Measurements from ENCODE around the gene IAH1. TPM values are rescaled to one million over a fixed set of nuclear protein-coding genes. Genes with fewer than 3 reads are reported as not detected.

IAH1 gene
- total and polyA plus RNA-seq, 2 donors (not counting 1 experiment from before 2014, with no cell fraction given), result 92.5 to 127 TPM

DNA sequence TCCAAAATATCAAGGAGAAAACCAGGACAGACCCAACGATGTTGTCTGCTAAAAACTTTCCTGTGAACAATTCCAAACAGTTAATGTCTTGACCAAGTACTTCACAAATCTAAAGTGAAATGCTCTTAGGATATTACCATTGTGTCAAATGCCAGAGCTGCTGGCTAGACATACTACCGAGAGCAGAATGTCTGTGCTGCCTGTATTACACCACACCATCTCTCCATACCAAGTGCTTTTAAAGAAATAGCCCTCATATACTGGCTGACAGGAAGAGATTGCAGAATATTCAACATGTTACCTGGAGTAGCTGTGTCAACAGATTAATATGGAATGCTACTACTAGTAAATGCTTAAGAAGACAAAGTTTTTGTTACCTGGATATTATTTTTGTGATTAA lies 18.6 kb downstream of the IAH1 start:
- DNase-seq (ENCODE audit: low read depth in 2 of 2), result no peak
- H3K4me1 ChIP-seq (ENCODE audit: control insufficient read depth, extremely low read depth, insufficient read depth, low read length), result no peaks in the 10 kb centered on the region
- no peaks in the 10 kb centered on the region for H3K9me3 ChIP-seq (ENCODE audit: control insufficient read depth, insufficient read depth, low read depth, low read length)
- H3K79me2 ChIP-seq (ENCODE audit: control insufficient read depth, insufficient read depth, low read length), result no peaks in the 10 kb centered on the region
- no peak overlapping the region for H3K27ac ChIP-seq (ENCODE audit: insufficient read depth, low read length)
- no peak overlapping the region for H3K4me3 ChIP-seq (replicated peaks in 1 of 4; ENCODE audit: control extremely low read depth in 1 of 4, insufficient read depth in 1 of 4, low read depth in 3 of 4, low read length in 4 of 4)
- H3K27me3 ChIP-seq (ENCODE audit: control insufficient read depth, insufficient read depth, low read length), result no peaks in the 10 kb centered on the region
- H3K9ac ChIP-seq (ENCODE audit: insufficient read depth, low read length), result no peak overlapping the region
- H2AFZ ChIP-seq (ENCODE audit: low read length), result no peak overlapping the region
- no peak overlapping the region for H3K4me2 ChIP-seq (ENCODE audit: extremely low read depth, insufficient read depth, low read length)
- H4K20me1 ChIP-seq (ENCODE audit: control insufficient read depth, extremely low read depth, insufficient read depth, low read length), result no peaks in the 10 kb centered on the region
- TF ChIP-seq, protein P1, sequence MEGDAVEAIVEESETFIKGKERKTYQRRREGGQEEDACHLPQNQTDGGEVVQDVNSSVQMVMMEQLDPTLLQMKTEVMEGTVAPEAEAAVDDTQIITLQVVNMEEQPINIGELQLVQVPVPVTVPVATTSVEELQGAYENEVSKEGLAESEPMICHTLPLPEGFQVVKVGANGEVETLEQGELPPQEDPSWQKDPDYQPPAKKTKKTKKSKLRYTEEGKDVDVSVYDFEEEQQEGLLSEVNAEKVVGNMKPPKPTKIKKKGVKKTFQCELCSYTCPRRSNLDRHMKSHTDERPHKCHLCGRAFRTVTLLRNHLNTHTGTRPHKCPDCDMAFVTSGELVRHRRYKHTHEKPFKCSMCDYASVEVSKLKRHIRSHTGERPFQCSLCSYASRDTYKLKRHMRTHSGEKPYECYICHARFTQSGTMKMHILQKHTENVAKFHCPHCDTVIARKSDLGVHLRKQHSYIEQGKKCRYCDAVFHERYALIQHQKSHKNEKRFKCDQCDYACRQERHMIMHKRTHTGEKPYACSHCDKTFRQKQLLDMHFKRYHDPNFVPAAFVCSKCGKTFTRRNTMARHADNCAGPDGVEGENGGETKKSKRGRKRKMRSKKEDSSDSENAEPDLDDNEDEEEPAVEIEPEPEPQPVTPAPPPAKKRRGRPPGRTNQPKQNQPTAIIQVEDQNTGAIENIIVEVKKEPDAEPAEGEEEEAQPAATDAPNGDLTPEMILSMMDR (conservative IDR thresholded peaks at IDR 0.05 in 1 of 2, IDR thresholded peaks at IDR 0.05 in 1 of 2; ENCODE audit: low read depth in 1 of 2, low read length in 2 of 2), result no peak
- no peak for TF ChIP-seq EZH2 (IDR thresholded peaks at IDR 0.05; ENCODE audit: low read length, missing control alignments)
- H3K36me3 ChIP-seq (ENCODE audit: control insufficient read depth, insufficient read depth, low read length), result peaks cover 22% of the 10 kb centered on the region

DNA sequence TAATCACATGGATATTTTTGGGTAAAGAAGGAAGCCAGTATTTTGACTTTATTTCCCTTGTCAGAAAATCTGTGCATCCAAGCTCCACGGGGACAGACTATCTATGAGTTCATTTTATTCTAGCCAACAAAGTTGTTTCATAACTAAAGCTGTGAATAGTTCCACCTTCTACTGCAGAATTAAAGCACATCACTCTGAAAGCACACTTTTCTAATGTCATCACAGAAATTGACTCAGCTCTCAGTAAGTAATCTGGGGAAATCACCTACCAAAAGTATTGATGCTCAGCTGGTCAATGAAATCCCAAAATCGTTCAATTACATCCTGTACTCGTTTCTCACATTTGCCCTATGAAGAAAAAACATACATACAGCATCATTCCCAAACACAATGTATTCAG lies 19.1 kb downstream of the IAH1 start:
- Histone ChIP-seq H3K4me1 (ENCODE audit: control insufficient read depth, extremely low read depth, insufficient read depth, low read length) (no peaks in the 10 kb centered on the region), H3K9me3 (ENCODE audit: control insufficient read depth, insufficient read depth, low read depth, low read length) (no peaks in the 10 kb centered on the region), H2AFZ (ENCODE audit: low read length) (no peak overlapping the region), H3K79me2 (ENCODE audit: control insufficient read depth, insufficient read depth, low read length) (no peaks in the 10 kb centered on the region), H4K20me1 (ENCODE audit: control insufficient read depth, extremely low read depth, insufficient read depth, low read length) (no peaks in the 10 kb centered on the region), H3K27ac (ENCODE audit: insufficient read depth, low read length) (no peak overlapping the region), H3K27me3 (ENCODE audit: control insufficient read depth, insufficient read depth, low read length) (no peaks in the 10 kb centered on the region), H3K4me2 (ENCODE audit: extremely low read depth, insufficient read depth, low read length) (no peak overlapping the region), H3K9ac (ENCODE audit: insufficient read depth, low read length) (no peak overlapping the region), H3K36me3 (ENCODE audit: control insufficient read depth, insufficient read depth, low read length) (peaks cover 20% of the 10 kb centered on the region), H3K4me3 (replicated peaks in 1 of 4; ENCODE audit: control extremely low read depth in 1 of 4, insufficient read depth in 1 of 4, low read depth in 3 of 4, low read length in 4 of 4) (no peak overlapping the region)
- DNase-seq (ENCODE audit: low read depth in 2 of 2), result no peak
- TF ChIP-seq, protein P1 (conservative IDR thresholded peaks at IDR 0.05 in 1 of 2, IDR thresholded peaks at IDR 0.05 in 1 of 2; ENCODE audit: low read depth in 1 of 2, low read length in 2 of 2), result no peak
- no peak for TF ChIP-seq EZH2 (IDR thresholded peaks at IDR 0.05; ENCODE audit: low read length, missing control alignments)

DNA sequence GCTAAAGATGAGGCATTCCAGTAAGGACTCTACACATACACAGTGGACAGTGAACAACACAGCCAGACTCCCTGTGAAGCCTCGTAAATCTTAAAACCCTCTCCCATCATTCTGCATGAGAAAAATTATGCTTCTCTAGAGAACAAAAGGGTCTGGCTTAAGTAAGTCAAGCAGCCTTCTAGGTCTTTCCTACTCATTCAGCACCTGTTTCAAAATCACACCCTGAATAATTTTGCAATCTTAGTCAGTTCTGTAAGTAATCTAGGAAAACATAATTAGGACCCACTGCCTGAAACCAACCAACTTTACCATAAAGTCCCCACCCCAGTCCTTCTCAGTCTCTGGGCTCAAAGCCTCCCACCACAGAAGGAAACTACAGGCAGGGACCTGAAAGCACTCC lies 19.7 kb downstream of the IAH1 start:
- DNase-seq (ENCODE audit: low read depth in 2 of 2), result no peak
- no peaks in the 10 kb centered on the region for H3K4me1 ChIP-seq (ENCODE audit: control insufficient read depth, extremely low read depth, insufficient read depth, low read length)
- H4K20me1 ChIP-seq (ENCODE audit: control insufficient read depth, extremely low read depth, insufficient read depth, low read length), result no peaks in the 10 kb centered on the region
- H3K27ac ChIP-seq (ENCODE audit: insufficient read depth, low read length), result no peak overlapping the region
- H3K36me3 ChIP-seq (ENCODE audit: control insufficient read depth, insufficient read depth, low read length), result peaks cover 20% of the 10 kb centered on the region
- no peaks in the 10 kb centered on the region for H3K79me2 ChIP-seq (ENCODE audit: control insufficient read depth, insufficient read depth, low read length)
- no peak overlapping the region for H2AFZ ChIP-seq (ENCODE audit: low read length)
- H3K4me3 ChIP-seq (replicated peaks in 1 of 4; ENCODE audit: control extremely low read depth in 1 of 4, insufficient read depth in 1 of 4, low read depth in 3 of 4, low read length in 4 of 4), result no peak overlapping the region
- TF ChIP-seq, protein P1 (conservative IDR thresholded peaks at IDR 0.05 in 1 of 2, IDR thresholded peaks at IDR 0.05 in 1 of 2; ENCODE audit: low read depth in 1 of 2, low read length in 2 of 2), result no peak
- TF ChIP-seq EZH2 (IDR thresholded peaks at IDR 0.05; ENCODE audit: low read length, missing control alignments), result no peak
- H3K27me3 ChIP-seq (ENCODE audit: control insufficient read depth, insufficient read depth, low read length), result no peaks in the 10 kb centered on the region
- H3K9me3 ChIP-seq (ENCODE audit: control insufficient read depth, insufficient read depth, low read depth, low read length), result no peaks in the 10 kb centered on the region
- H3K4me2 ChIP-seq (ENCODE audit: extremely low read depth, insufficient read depth, low read length), result no peak overlapping the region
- H3K9ac ChIP-seq (ENCODE audit: insufficient read depth, low read length), result no peak overlapping the region
